A549 (cell line): Measurements from ENCODE around the gene ITGAV. TPM values are rescaled to one million over a fixed set of nuclear protein-coding genes. Genes with fewer than 3 reads are reported as not detected.

Experiments used
- ATAC-seq, 2 experiments: fragments of 200-7000 bp in 1 of 2; fragments of >200 bp in 1 of 2; cut with Nextera tagmentation in 1 of 2; cut with Tn5 transposase in 1 of 2; 3 replicates each; pipeline versions ENCODE4 v1.8.0 to v1.9.1; 2018 to 2020; ENCODE audit warnings: mild to moderate bottlenecking in 1 of 2, moderate library complexity in 1 of 2
- CTCF ChIA-PET: fragments of 300-600 bp; sonication (Branson Sonifier 250); formaldehyde crosslinking; extraction: SDS; loops from one replicate; lab custom pipeline; 2021; ENCODE audit warnings: antibody characterized with exemption, inconsistent platforms; lab: Yijun Ruan, JAX
- POLR2A ChIA-PET: fragments of 350-600 bp; formaldehyde crosslinking; extraction: SDS; loops from one replicate; lab custom pipeline; 2021; ENCODE audit warnings: antibody characterized with exemption, inconsistent platforms; lab: Yijun Ruan, JAX
- DNase-seq, 2 experiments: peaks; one replicate each; pipeline versions ENCODE4 v3.0.0 to v3.0.0-alpha.2; 2011 to 2016; ENCODE audit warnings: low read depth in 1 of 2, low spot score in 1 of 2
- FAIRE-seq: peaks from 2 replicates; lab custom pipeline; 2011; peaks lifted over from hg19 to GRCh38; lab: Jason Lieb, UNC
- H3K27ac ChIP-seq, 2 experiments: fragments of >200 bp; sonication (Bioruptor Twin); formaldehyde crosslinking; 3 replicates each; pipeline ENCODE4 v1.5.1; 2016 to 2017
- H3K4me1 ChIP-seq: fragments of >200 bp; sonication (Bioruptor Twin); formaldehyde crosslinking; 3 replicates; pipeline ENCODE4 v1.6.1; 2016
- H3K4me2 ChIP-seq: fragments of >200 bp; sonication (Bioruptor Twin); formaldehyde crosslinking; 3 replicates; pipeline ENCODE4 v1.6.1; 2016
- H3K4me3 ChIP-seq: fragments of >200 bp; sonication (Bioruptor Twin); formaldehyde crosslinking; 3 replicates; pipeline ENCODE4 v1.5.1; 2016
- H3K9me3 ChIP-seq: fragments of >200 bp; sonication (Bioruptor Twin); formaldehyde crosslinking; 3 replicates; pipeline ENCODE4 v1.6.1; 2016
- ATOH8 ChIP-seq: fragments of 250-450 bp; sonication (Bioruptor Pico); IDR thresholded peaks from 2 replicates; pipeline ENCODE4 v1.5.0; 2020; ENCODE audit warnings: low read depth, mild to moderate bottlenecking, moderate library complexity
- BHLHE40 ChIP-seq: IDR thresholded peaks from 2 replicates; pipeline ENCODE4 v1.6.1; 2012; ENCODE audit warnings: low read depth, low read length, inconsistent platforms
- CEBPB ChIP-seq, 2 experiments: fragments of >200 bp in 1 of 2; sonication (Bioruptor Twin) in 1 of 2; formaldehyde crosslinking in 1 of 2; IDR thresholded peaks; 2 replicates each; pipeline ENCODE4 v1.6.1; 2012 to 2016
- CTCF ChIP-seq: fragments of >200 bp; sonication (Bioruptor Twin); formaldehyde crosslinking; IDR thresholded peaks from 3 replicates; pipeline ENCODE4 v1.5.1; 2016
- E2F6 ChIP-seq: IDR thresholded peaks from 2 replicates; pipeline ENCODE4 v1.6.1; 2012; ENCODE audit warnings: low read depth, borderline replicate concordance
- EHMT2 ChIP-seq: fragments of 200-600 bp; sonication (generic); IDR thresholded peaks from 2 replicates; pipeline ENCODE4 v1.6.1; 2016; ENCODE audit warnings: antibody characterized with exemption, low read depth, mild to moderate bottlenecking, moderate library complexity
- FOSB ChIP-seq: fragments of 250-450 bp; sonication (Bioruptor Pico); IDR thresholded peaks from 2 replicates; pipeline ENCODE4 v1.5.0; 2020; ENCODE audit warnings: mild to moderate bottlenecking, moderate library complexity
- GATA3 ChIP-seq: IDR thresholded peaks from 2 replicates; pipeline ENCODE4 v1.6.1; 2012; ENCODE audit warnings: borderline replicate concordance
- HES2 ChIP-seq: fragments of >200 bp; sonication (Bioruptor Twin); formaldehyde crosslinking; IDR thresholded peaks from 2 replicates; pipeline ENCODE4 v1.6.1; 2016
- HOXB5 ChIP-seq: fragments of 250-450 bp; sonication (Bioruptor Pico); IDR thresholded peaks from 2 replicates; pipeline ENCODE4 v1.5.0; 2020; ENCODE audit warnings: mild to moderate bottlenecking, moderate library complexity
- JUN ChIP-seq, 2 experiments: fragments of >200 bp; sonication (Bioruptor Twin); formaldehyde crosslinking; IDR thresholded peaks; 2 replicates in 1 of 2; 3 replicates in 1 of 2; pipeline ENCODE4 v1.6.1; 2016 to 2017
- KDM5A ChIP-seq: fragments of 200-600 bp; sonication (generic); IDR thresholded peaks from 2 replicates; pipeline ENCODE4 v1.6.1; 2016; ENCODE audit warnings: antibody characterized with exemption, mild to moderate bottlenecking
- MAFK ChIP-seq: fragments of 450-650 bp; IDR thresholded peaks from 2 replicates; pipeline ENCODE4 v1.6.1; 2014; ENCODE audit not compliant: partially characterized antibody
- MAZ ChIP-seq: fragments of 150-350 bp; IDR thresholded peaks from 2 replicates; pipeline ENCODE4 v1.6.1; 2014; ENCODE audit warnings: antibody characterized with exemption, low read depth, low read length, borderline replicate concordance
- NR3C1 ChIP-seq: fragments of >200 bp; sonication (Bioruptor Twin); formaldehyde crosslinking; IDR thresholded peaks from 3 replicates; pipeline ENCODE4 v1.6.1; 2017
- POLR2AphosphoS2 ChIP-seq: conservative IDR thresholded peaks from 2 replicates; pipeline ENCODE4 v1.6.1; 2012; ENCODE audit warnings: low read length, improper control_type of control experiment, inconsistent platforms
- RAD21 ChIP-seq, 2 experiments: fragments of >200 bp in 1 of 2; sonication (Bioruptor Twin) in 1 of 2; formaldehyde crosslinking in 1 of 2; IDR thresholded peaks in 1 of 2; conservative IDR thresholded peaks in 1 of 2; 2 replicates in 1 of 2; 3 replicates in 1 of 2; pipeline ENCODE4 v1.6.1; 2012 to 2018; ENCODE audit warnings: inconsistent platforms in 1 of 2
- RCOR1 ChIP-seq: fragments of 150-350 bp; IDR thresholded peaks from 2 replicates; pipeline ENCODE4 v1.6.1; 2014; ENCODE audit warnings: antibody characterized with exemption, low read length, low read depth
- REST ChIP-seq: fragments of 200-600 bp; sonication (generic); IDR thresholded peaks from 2 replicates; pipeline ENCODE4 v1.6.1; 2016; ENCODE audit warnings: antibody characterized with exemption, mild to moderate bottlenecking, moderate library complexity
- RFX5 ChIP-seq: fragments of 450-650 bp; IDR thresholded peaks from 2 replicates; pipeline ENCODE4 v1.7.1; 2014; ENCODE audit warnings: antibody characterized with exemption, mild to moderate bottlenecking, moderate library complexity
- SMC3 ChIP-seq: fragments of >200 bp; sonication (Bioruptor Twin); formaldehyde crosslinking; IDR thresholded peaks from 3 replicates; pipeline ENCODE4 v1.6.1; 2018; ENCODE audit warnings: inconsistent platforms
- SREBF2 ChIP-seq: fragments of 450-650 bp; IDR thresholded peaks from 2 replicates; pipeline ENCODE4 v1.6.1; 2014; ENCODE audit warnings: mild to moderate bottlenecking, moderate library complexity
- TP53 ChIP-seq: fragments of 250-450 bp; sonication (Bioruptor Pico); IDR thresholded peaks from 2 replicates; pipeline ENCODE4 v1.5.0; 2021; ENCODE audit warnings: mild to moderate bottlenecking, moderate library complexity
- ZNF302 ChIP-seq: fragments of 250-450 bp; sonication (Bioruptor Pico); IDR thresholded peaks from 2 replicates; pipeline ENCODE4 v1.9.0; 2021; ENCODE audit warnings: inconsistent platforms, mild to moderate bottlenecking, moderate library complexity
- WGBS: methylation state at CpG from one replicate; pipeline ENCODE4 v1.1.6; 2017; ENCODE audit errors: missing lambda C conversion rate; 5-methylcytosine and 5-hydroxymethylcytosine counted together
- polyA plus RNA-seq, 4 experiments: library from polyadenylated mRNA; depleted of rRNA in 3 of 4; stranded (reverse); fragments of >200 nt; fragmentation: RNase III in 1 of 4; extraction: RNeasy Plus Mini Kit Qiagen cat#74134 plus additional on column Dnase treatment in 1 of 4; gene quantifications; 2 replicates in 3 of 4; 3 replicates in 1 of 4; pipeline ENCODE4 v1.2.3, GENCODE V29; 2011 to 2017

ITGAV gene
- polyA plus RNA-seq, 2 of the 4 experiments (the other 2 are of a cell fraction), result 93.3 to 148 TPM

GRCh38 chr2:186659383-186659782 lies 69.5 kb downstream of the ITGAV start:
- H3K4me3 ChIP-seq, result no peak overlapping the region
- ATAC-seq, result no peak
- no peaks in the 10 kb centered on the region for H3K9me3 ChIP-seq
- TF ChIP-seq CTCF (no peak), RAD21 (conservative IDR thresholded peaks at IDR 0.05 in 1 of 2, IDR thresholded peaks at IDR 0.05 in 1 of 2) (no peak), MAFK (no peak), HOXB5 (no peak), FOSB (CRISPR knock-in tag) (no peak), CEBPB (IDR thresholded peaks at IDR 0.05) (no peak), ATOH8 (CRISPR knock-in tag) (no peak), HES2 (no peak)
- TF ChIP-seq, all 56 proteins: peak for 0
- Histone ChIP-seq H3K4me1 (no peaks in the 10 kb centered on the region), H3K4me2 (no peak overlapping the region), H3K27ac (no peak overlapping the region)
- ChIA-PET POLR2A (no interaction called here), CTCF (no interaction called here)
- FAIRE-seq, result no peak
- DNase-seq, result no peak

- no peak for ATAC-seq
- TF ChIP-seq E2F6, result no peak
- no peak for TF ChIP-seq SMC3
- no peak for TF ChIP-seq JUN (IDR thresholded peaks at IDR 0.05)
- TF ChIP-seq KDM5A, result no peak
- TF ChIP-seq ZNF302 (CRISPR knock-in tag), result no peak
- TF ChIP-seq RFX5, result no peak
- TF ChIP-seq REST, result no peak
- no peak for TF ChIP-seq EHMT2
- TF ChIP-seq TP53 (CRISPR knock-in tag), result no peak
- TF ChIP-seq POLR2AphosphoS2, result no peak
- no peak for TF ChIP-seq RCOR1
- no peak for TF ChIP-seq NR3C1
- TF ChIP-seq BHLHE40, result no peak
- no peak for TF ChIP-seq MAZ
- no peak for TF ChIP-seq SREBF2
- TF ChIP-seq GATA3, result no peak
- TF ChIP-seq, all 56 proteins: peak for 0
- no peak overlapping the region for H3K4me3 ChIP-seq
- ChIA-PET CTCF (interaction anchor here (0.5 to 2.5 kb wide), 4 partner anchors 20 to 76 kb away, joined by 3 to 15 read pairs (median 4); no protein-coding TSS in a partner anchor), POLR2A (no interaction called here)
- no peak overlapping the region for H3K27ac ChIP-seq
- WGBS, result over 99% methylated on average over 5 of the region's 5 CpGs
- FAIRE-seq (no peak), DNase-seq (no peak)
- no peaks in the 10 kb centered on the region for H3K4me1 ChIP-seq
- no peaks in the 10 kb centered on the region for H3K9me3 ChIP-seq
- no peak overlapping the region for H3K4me2 ChIP-seq
Observed at GRCh38 chr2:186664385-186665043, 74.7 kb downstream of the ITGAV start.
